Measurements from ENCODE around the gene HMGCL.

HMGCL gene

DNA sequence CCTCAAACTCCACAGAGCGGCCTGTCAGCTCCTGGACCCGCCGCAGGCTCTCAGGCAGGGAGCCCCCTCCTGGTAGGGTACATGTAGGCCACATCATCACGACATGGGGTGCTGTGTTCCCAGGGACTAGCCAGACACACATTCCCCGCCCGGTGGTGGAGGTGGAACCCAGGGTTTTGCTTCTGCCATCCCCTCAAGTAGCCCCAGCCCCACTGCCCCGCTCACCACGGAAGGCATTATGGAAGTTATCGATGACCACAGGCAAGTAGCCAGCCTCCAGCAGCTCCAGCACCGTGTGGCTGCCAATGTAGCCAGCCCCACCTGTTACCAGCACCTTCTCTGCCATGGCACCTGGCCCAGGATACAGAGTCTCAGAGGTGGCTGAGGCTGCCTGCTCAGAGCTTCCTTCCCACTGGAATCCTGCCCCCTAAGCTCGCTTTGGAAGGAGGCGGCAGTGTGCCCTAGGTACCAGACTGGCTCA lies 26.5 kb downstream of the HMGCL start:
- TF ChIP-seq EP300 (IDR thresholded peaks at IDR 0.05; ENCODE audit: borderline replicate concordance) (no peak), TEAD4 (IDR thresholded peaks at IDR 0.05) (no peak), CEBPB (IDR thresholded peaks at IDR 0.05) (no peak), RAD21 (IDR thresholded peaks at IDR 0.05; ENCODE audit: low read depth) (no peak), EGR1 (IDR thresholded peaks at IDR 0.05) (no peak), ZBTB7A (IDR thresholded peaks at IDR 0.05; ENCODE audit: low read depth) (no peak), YY1 (IDR thresholded peaks at IDR 0.05; ENCODE audit: low read depth) (no peak), TCF12 (IDR thresholded peaks at IDR 0.05; ENCODE audit: low read depth) (no peak), CREB1 (IDR thresholded peaks at IDR 0.05; ENCODE audit: low read depth) (no peak), FOXM1 (IDR thresholded peaks at IDR 0.05; ENCODE audit: borderline replicate concordance, low read depth) (no peak), TAF1 (IDR thresholded peaks at IDR 0.05; ENCODE audit: low read depth) (no peak)
- TF ChIP-seq, protein P1, sequence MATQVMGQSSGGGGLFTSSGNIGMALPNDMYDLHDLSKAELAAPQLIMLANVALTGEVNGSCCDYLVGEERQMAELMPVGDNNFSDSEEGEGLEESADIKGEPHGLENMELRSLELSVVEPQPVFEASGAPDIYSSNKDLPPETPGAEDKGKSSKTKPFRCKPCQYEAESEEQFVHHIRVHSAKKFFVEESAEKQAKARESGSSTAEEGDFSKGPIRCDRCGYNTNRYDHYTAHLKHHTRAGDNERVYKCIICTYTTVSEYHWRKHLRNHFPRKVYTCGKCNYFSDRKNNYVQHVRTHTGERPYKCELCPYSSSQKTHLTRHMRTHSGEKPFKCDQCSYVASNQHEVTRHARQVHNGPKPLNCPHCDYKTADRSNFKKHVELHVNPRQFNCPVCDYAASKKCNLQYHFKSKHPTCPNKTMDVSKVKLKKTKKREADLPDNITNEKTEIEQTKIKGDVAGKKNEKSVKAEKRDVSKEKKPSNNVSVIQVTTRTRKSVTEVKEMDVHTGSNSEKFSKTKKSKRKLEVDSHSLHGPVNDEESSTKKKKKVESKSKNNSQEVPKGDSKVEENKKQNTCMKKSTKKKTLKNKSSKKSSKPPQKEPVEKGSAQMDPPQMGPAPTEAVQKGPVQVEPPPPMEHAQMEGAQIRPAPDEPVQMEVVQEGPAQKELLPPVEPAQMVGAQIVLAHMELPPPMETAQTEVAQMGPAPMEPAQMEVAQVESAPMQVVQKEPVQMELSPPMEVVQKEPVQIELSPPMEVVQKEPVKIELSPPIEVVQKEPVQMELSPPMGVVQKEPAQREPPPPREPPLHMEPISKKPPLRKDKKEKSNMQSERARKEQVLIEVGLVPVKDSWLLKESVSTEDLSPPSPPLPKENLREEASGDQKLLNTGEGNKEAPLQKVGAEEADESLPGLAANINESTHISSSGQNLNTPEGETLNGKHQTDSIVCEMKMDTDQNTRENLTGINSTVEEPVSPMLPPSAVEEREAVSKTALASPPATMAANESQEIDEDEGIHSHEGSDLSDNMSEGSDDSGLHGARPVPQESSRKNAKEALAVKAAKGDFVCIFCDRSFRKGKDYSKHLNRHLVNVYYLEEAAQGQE (IDR thresholded peaks at IDR 0.05; ENCODE audit: low read depth), result no peak
- TF ChIP-seq, protein P2, sequence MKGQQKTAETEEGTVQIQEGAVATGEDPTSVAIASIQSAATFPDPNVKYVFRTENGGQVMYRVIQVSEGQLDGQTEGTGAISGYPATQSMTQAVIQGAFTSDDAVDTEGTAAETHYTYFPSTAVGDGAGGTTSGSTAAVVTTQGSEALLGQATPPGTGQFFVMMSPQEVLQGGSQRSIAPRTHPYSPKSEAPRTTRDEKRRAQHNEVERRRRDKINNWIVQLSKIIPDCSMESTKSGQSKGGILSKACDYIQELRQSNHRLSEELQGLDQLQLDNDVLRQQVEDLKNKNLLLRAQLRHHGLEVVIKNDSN (IDR thresholded peaks at IDR 0.05), result no peak
- TF ChIP-seq, protein P3, sequence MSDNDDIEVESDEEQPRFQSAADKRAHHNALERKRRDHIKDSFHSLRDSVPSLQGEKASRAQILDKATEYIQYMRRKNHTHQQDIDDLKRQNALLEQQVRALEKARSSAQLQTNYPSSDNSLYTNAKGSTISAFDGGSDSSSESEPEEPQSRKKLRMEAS (IDR thresholded peaks at IDR 0.05), result no peak

DNA sequence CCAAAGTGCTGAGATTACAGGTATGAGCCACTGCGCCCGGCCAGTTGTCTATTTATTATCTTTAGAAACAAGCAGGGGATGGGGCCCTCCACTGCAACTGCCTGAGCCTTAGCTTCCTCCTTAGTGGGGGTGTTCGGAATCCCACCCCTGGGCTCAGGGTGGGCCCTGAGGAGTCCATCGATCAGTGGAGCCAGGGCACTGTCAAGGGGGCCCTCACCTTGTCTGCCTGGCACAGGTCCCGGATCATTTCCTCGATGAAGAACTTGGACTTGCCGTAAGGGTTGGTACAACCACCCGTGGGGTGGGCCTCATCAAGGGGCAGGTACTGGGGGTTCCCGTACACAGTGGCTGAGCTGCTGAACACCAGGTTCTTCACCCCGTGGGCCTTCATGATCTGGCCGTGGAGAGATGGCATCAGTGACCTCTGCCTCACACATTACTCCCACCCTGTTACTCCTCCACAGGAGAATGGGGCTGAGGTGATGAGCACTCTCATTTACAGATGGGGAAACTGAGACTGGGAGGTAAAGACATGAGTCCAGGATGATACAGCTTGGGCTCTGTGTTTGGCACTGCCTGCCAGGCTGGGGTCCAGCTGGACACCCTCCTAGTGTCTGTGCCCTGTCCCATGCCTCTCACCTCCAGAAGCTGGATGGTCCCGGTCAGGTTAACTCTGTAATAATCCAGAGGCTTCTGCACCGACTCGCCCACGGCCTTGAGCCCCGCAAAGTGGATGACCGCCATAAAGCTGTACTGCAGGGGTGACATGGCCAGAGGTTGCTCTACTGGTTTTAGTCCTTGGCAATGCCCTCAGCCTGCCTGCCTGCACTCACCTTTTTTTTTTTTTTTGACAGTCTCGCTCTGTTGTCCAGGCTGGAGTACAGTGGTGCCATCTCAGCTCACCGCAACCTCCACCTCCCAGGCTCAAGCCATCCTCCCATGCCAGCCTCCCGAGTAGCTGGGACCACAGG lies 27.5 kb downstream of the HMGCL start:
- TF ChIP-seq CEBPB (IDR thresholded peaks at IDR 0.05) (no peak), FOXM1 (IDR thresholded peaks at IDR 0.05; ENCODE audit: borderline replicate concordance, low read depth) (no peak), EP300 (IDR thresholded peaks at IDR 0.05; ENCODE audit: borderline replicate concordance) (no peak), NFIC (IDR thresholded peaks at IDR 0.05) (no peak), YY1 (IDR thresholded peaks at IDR 0.05; ENCODE audit: low read depth) (no peak), TAF1 (IDR thresholded peaks at IDR 0.05; ENCODE audit: low read depth) (no peak), TEAD4 (IDR thresholded peaks at IDR 0.05) (no peak), ZBTB7A (IDR thresholded peaks at IDR 0.05; ENCODE audit: low read depth) (no peak), TCF12 (IDR thresholded peaks at IDR 0.05; ENCODE audit: low read depth) (no peak), RAD21 (IDR thresholded peaks at IDR 0.05; ENCODE audit: low read depth) (no peak), CREB1 (IDR thresholded peaks at IDR 0.05; ENCODE audit: low read depth) (no peak), EGR1 (IDR thresholded peaks at IDR 0.05) (no peak)
- TF ChIP-seq, protein P3 (IDR thresholded peaks at IDR 0.05), result no peak
- TF ChIP-seq, protein P2 (IDR thresholded peaks at IDR 0.05), result no peak
- TF ChIP-seq, protein P1 (IDR thresholded peaks at IDR 0.05; ENCODE audit: low read depth), result no peak

DNA sequence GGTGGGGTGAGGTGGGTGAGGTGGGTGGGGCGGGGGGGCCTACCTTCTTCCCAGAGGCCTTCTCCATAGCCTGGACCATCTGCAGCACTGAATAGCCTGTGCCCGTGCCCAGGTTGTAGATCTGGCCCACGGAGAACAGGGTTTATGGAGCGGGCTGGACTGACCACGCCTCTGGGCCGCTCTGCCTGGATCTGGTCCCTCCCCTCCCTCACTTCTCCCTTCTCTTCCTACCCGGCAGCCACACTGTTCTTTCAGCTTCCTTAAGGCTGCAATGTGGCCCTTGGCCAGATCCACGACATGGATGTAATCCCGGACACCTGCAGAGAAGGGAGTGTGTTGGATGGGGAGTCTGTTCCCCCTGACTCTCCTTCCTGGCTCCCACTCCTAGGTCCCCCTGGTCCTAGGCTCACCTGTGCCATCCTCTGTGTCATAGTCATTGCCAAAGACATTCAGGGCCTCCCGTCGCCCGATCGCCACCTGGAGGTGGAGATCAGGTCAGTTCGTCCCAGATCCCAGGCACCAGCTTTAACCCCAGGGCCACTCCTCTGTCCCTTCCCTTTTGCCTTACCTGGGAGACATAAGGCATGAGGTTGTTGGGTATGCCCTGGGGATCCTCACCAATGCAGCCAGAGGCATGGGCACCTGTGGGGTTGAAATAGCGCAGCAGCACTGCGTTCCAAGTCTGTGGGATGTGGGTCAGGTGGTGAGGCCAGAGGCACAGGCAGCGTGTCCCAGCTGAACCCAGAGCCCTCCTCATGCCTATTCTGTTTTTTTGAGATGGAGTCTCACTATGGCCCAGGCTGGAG lies 28.6 kb downstream of the HMGCL start:
- no peak for TF ChIP-seq ZBTB7A (IDR thresholded peaks at IDR 0.05; ENCODE audit: low read depth)
- TF ChIP-seq TAF1 (IDR thresholded peaks at IDR 0.05; ENCODE audit: low read depth), result no peak
- TF ChIP-seq TEAD4 (IDR thresholded peaks at IDR 0.05), result no peak

DNA sequence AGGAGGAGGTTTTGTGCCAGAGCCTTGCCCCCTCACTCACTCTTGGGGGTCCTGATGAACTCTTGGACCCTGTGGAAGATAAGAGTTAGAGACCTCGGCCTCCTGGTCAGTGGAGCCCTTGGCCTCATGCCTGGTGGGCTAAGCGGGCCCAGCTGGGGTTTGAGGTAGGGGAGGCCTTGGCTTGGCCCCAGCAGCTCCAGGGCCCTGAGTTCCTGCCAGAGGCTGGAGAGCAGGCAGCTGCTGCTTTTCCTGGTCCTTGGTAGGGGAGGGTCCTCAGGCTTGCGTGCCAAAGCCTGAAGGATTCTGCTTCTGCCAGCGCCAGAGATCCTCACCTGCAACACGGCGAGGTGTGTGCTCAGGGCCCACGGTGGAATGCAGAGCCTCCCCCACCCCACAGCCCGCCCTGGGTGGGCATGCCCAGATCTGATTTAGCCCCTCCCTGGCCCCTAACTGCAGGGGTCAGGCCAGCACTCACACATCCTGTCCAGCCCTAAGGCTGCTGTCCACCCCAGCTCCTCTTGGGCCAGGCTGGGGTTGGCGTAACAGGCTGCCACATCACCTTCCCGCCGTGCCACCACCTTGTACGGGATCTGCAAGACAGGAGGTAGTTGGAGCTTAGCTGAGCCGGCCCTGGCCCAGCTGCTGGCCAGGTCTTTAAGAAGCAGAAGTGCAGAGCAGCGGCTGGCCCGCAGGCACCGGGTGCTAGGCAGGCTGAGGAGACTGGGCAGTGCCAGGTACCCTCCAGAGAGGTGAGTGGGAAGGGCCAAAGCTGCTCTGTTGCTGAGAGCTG lies 29.4 kb downstream of the HMGCL start:
- TF ChIP-seq TCF12 (IDR thresholded peaks at IDR 0.05; ENCODE audit: low read depth), result no peak
- TF ChIP-seq NFIC (IDR thresholded peaks at IDR 0.05), result no peak
- TF ChIP-seq, protein P3 (IDR thresholded peaks at IDR 0.05), result no peak
- TF ChIP-seq, protein P1 (IDR thresholded peaks at IDR 0.05; ENCODE audit: low read depth), result no peak
- no peak for TF ChIP-seq TAF1 (IDR thresholded peaks at IDR 0.05; ENCODE audit: low read depth)
- no peak for TF ChIP-seq EP300 (IDR thresholded peaks at IDR 0.05; ENCODE audit: borderline replicate concordance)
- no peak for TF ChIP-seq ZBTB7A (IDR thresholded peaks at IDR 0.05; ENCODE audit: low read depth)
- TF ChIP-seq CEBPB (IDR thresholded peaks at IDR 0.05), result no peak
